Activated CD4-positive, CD25-positive, alpha-beta regulatory T cell treated with anti-CD3 and anti-CD28 coated beads, Interleukin-2, amount 50 U/mL, for 24 hours (primary cell): ENCODE measurements around the gene TMEM60.
"Not testable (repeated sequence)": the region's sequence is repeated elsewhere in the genome, so short reads cannot be mapped to it uniquely, and the experiment has no call there.

Experiments
- ATAC-seq, 2 donors: fragments of 150-1000 bp; cut with Tn5 transposase; one replicate each; pipeline ENCODE4 v1.10.0; 2021; ENCODE audit warnings: mild to moderate bottlenecking in 1 of 2, moderate library complexity in 1 of 2

Gene TMEM60

GRCh38 chr7:77811516-77812289 lies 13.5 kb upstream of the TMEM60 start:
- ATAC-seq = peak in 1 of 2 donors; percentile 21

DNA sequence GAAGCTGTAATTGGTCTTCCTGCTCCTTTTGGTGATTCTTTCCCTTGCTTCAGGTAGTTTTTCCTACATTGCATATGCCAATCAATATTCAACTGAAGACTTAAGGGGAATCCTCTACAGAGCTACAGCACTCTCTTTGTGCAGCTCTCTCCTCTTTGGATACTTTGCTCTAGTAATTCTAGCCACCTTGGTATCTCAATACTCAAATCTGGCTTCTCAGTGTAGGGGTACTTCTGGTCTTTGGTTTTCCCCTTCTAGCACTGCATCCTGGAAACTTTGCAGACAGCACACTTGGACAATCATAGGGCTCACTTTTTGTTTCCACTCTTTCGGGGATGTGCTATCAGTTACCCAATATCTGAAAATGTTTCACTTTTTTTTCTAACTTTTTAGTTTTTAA lies 10.3 kb upstream of the TMEM60 start:
- ATAC-seq = no peak

DNA sequence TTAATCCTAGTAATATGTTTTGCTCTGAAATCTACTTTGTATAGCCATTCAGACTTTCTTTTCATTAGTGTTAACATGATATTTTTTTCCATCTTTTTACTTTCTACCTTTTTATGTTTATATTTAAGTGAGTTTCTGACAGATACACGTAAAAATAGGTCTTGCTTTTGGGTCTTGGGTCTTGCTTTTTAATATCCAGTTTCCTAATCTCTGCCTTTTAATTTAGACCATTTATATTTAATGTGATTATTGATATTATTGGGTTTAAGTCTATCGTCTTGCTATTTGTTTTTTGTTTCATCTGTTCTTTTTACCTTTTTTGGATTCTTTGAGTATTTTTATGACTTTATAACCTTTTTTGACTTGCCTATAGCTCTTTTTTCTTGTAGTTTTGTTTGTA lies 8.2 kb upstream of the TMEM60 start:
- no peak for ATAC-seq

GRCh38 chr7:77802557-77803405 lies 4.5 kb upstream of the TMEM60 start:
- ATAC-seq = no peak

- no peak for ATAC-seq
Measured at GRCh38 chr7:77800730-77801129, 2.5 kb upstream of the TMEM60 start.

- no peak for ATAC-seq
Measured at GRCh38 chr7:77800158-77800557, 1.9 kb upstream of the TMEM60 start.

DNA sequence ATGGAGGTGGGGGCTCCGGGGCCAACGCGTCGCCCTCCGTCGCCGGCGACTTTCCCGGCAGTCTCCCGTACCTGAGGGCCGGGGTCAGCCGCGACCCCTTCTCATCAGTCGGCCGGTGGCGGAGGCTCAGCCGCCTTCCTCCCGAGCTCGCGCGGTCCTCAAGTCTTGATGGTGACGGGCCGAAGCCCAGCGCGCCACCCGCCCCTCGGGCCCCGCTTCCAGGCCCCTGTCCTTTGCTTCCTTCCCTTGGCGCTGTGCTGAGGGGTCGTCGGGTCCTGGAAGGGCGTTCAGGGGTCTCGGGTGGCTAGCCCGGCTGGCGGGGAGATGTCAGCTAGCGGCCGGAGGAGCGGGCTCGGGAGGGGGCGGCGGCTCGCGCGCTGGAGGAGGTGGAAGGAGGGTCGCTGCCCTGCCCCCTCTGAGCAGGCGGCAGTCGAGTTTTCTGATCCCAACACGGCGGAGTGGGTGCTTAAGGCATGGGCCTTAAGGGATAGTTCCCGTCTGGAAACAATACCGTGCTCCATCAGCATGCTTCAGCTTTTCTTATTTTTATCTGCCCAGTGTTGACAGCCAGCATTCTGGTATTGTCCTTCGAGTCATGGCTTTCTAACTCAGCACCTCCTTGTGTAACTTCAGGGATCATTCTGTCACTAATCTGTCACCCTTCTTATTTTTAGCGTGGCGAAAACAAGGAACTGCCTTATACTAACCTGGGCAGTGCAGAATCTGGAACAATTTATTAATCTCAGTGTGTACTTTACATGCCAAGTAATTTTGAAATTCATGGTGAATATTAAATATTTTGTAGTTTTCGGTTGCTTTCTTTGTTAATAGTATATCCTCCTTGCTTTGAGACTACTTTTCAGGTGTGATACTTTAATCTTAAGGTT lies 1.1 kb upstream of the TMEM60 start:
- ATAC-seq = no peak

GRCh38 chr7:77797734-77798393 lies 370 bp downstream of the TMEM60 start:
- peak; percentile 18 to 23 for ATAC-seq

GRCh38 chr7:77796960-77797359 lies 1.3 kb downstream of the TMEM60 start:
- no peak for ATAC-seq

DNA sequence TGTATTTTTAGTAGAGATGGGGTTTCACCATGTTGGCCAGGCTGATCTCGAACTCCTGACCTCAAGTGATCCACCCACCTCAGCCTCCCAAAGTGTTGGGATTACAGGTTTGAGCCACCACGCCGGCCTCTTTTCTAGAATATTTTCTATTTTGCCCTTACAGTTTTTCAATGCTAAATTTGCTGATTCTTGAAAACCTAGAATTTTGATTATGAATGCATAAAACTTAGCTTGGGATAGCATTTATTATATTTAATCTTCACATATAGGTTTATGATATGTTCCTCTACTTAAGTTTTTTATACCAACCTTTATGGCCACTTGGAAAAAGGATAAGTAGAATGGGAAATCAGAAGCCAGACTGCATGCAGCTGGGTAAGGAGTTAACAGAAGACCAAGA lies 2.1 kb downstream of the TMEM60 start:
- ATAC-seq = no peak

DNA sequence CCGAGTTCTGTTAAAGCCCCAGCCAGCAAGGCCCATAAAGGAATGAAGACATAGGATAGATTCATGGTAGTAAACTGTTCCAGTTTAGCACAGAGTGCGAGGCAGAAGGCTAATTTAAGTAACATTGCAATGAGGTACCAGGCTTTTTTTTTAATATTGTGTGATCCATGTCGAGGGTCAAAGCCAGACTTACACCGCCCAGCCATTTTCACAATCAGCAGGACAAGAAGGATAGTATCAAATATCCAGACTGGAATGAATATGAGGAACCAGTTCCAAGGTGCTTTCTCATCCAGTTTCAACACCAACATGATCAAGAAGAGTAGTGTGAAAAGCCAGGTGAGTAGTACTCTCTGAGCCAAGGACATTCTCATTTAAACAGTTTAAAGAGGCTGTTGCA lies 4.2 kb downstream of the TMEM60 start:
- ATAC-seq = no peak

- ATAC-seq = no peak
Measured at GRCh38 chr7:77791956-77792355, 6.3 kb downstream of the TMEM60 start.

DNA sequence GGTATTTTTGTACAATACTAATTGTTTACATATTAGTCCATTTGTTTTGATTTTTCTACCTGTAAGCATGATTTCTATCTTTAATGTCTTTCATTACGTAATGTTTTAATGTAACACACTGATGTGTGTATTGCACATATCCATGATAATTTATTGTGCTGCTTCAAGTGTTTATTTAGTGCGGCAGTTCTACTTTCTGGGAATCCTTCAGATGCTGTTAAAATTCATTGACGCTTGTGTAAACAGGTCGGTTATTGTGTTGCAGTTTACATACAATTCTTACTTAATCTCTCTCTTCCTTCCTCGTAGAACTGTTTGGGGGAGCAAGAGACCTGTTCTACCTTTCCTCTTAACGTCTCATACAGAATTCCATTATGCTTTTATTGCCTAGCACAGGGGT lies 6.9 kb downstream of the TMEM60 start:
- no peak for ATAC-seq

GRCh38 chr7:77788327-77788902 lies 9.8 kb downstream of the TMEM60 start:
- no peak for ATAC-seq

DNA sequence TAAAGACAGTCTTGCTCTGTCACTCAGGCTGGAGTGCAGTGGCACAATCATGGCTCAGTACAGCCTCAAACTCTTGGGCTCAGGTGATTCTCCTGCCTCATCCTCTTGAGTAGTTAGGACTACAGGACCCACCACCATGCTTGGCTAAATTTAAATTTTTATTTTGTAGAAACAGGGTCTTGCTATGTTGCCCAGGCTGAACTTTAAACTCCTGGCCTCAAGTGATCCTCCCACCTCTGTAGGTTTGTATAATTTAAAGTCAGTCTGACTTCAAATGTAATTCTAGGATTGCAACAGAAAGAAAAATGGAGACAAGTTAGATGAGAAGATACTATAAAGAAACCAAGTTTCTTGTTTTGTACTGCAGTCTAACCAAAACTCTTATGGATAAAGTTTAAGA lies 11.5 kb downstream of the TMEM60 start:
- no peak for ATAC-seq

GRCh38 chr7:77786018-77786417 lies 12.2 kb downstream of the TMEM60 start:
- no peak for ATAC-seq

- not testable (repeated sequence) for ATAC-seq
Measured at GRCh38 chr7:77784426-77784825, 13.8 kb downstream of the TMEM60 start.

DNA sequence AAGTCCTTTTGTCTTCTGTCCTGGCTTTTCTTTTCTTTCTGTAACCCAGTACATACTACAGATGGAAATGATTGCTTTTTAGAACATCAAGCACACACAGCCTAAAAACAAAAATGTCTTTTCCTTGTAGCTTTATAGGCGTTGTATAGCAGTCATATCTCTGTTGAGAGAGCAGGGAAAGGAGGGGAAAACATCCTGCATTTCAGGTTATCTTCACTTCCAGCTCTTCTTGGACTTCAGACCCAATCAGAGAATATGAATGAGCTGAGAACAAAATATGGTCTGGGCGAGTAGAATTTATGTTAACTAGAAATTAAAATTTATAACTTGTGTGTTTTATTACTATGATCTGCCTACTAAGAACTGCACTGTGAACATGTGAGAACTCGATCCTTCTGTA lies 14.7 kb downstream of the TMEM60 start:
- ATAC-seq = no peak

- ATAC-seq = no peak
Measured at GRCh38 chr7:77783111-77783510, 15.1 kb downstream of the TMEM60 start.

DNA sequence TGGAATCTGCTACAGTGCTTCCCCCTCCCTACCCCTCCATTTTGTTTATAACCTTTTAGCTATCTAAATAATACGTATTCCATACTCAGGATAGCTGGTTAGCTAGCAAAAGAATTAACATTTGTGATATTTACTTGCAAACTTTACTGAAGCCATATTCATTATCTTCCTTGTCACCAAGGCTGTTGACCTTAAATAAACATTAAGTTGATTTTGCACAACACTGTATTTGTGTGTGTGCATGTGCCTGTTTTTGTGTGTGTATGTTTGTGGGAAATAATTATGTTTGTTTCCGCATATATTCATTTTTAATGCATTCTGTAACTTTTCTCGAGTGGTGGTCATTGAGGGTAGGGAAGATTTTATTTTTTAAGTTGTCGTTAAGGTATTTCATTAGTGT lies 15.9 kb downstream of the TMEM60 start:
- no peak for ATAC-seq

GRCh38 chr7:77778535-77778934 lies 19.7 kb downstream of the TMEM60 start:
- no peak for ATAC-seq

GRCh38 chr7:77771901-77772300 lies 26.3 kb downstream of the TMEM60 start:
- ATAC-seq = no peak
